ENCODE results near the gene WWOX. TPM values are rescaled to one million over a fixed set of nuclear protein-coding genes. Genes with fewer than 3 reads are reported as not detected.

WWOX gene
- total RNA-seq, 1 donor from 2014 or later: 28.2 TPM

- Mint-ChIP-seq H3K27me3 (ENCODE audit: unreplicated experiment) (peaks cover 3% of the 10 kb centered on the region), H3K36me3 (ENCODE audit: unreplicated experiment) (no peaks in the 10 kb centered on the region), H3K27ac (ENCODE audit: unreplicated experiment) (no peak overlapping the region), H3K4me1 (ENCODE audit: unreplicated experiment) (no peaks in the 10 kb centered on the region), H3K9me3 (ENCODE audit: unreplicated experiment) (no peaks in the 10 kb centered on the region), H3K4me3 (ENCODE audit: unreplicated experiment) (no peak overlapping the region)
- no peak for DNase-seq (ENCODE audit: extremely low spot score, unreplicated experiment)
- TF ChIP-seq CTCF (IDR thresholded peaks at IDR 0.05): no peak
Measured at GRCh38 chr16:78473031-78473699, 373.7 kb downstream of the WWOX start.

GRCh38 chr16:78474762-78475161 lies 375.3 kb downstream of the WWOX start:
- no peak for DNase-seq (ENCODE audit: extremely low spot score, unreplicated experiment)
- Mint-ChIP-seq H3K27me3 (ENCODE audit: unreplicated experiment) (peaks cover 3% of the 10 kb centered on the region), H3K27ac (ENCODE audit: unreplicated experiment) (no peak overlapping the region), H3K4me3 (ENCODE audit: unreplicated experiment) (no peak overlapping the region), H3K4me1 (ENCODE audit: unreplicated experiment) (no peaks in the 10 kb centered on the region), H3K36me3 (ENCODE audit: unreplicated experiment) (no peaks in the 10 kb centered on the region), H3K9me3 (ENCODE audit: unreplicated experiment) (no peaks in the 10 kb centered on the region)
- no peak for TF ChIP-seq CTCF (IDR thresholded peaks at IDR 0.05)

- Mint-ChIP-seq H3K36me3 (ENCODE audit: unreplicated experiment) (no peaks in the 10 kb centered on the region), H3K27ac (ENCODE audit: unreplicated experiment) (no peak overlapping the region), H3K4me1 (ENCODE audit: unreplicated experiment) (peaks cover 12% of the 10 kb centered on the region), H3K9me3 (ENCODE audit: unreplicated experiment) (no peaks in the 10 kb centered on the region), H3K4me3 (ENCODE audit: unreplicated experiment) (no peak overlapping the region), H3K27me3 (ENCODE audit: unreplicated experiment) (peaks cover 3% of the 10 kb centered on the region)
- no peak for DNase-seq (ENCODE audit: extremely low spot score, unreplicated experiment)
- no peak for TF ChIP-seq CTCF (IDR thresholded peaks at IDR 0.05)
Measured at GRCh38 chr16:78476615-78477014, 377.2 kb downstream of the WWOX start.

- H3K9me3 Mint-ChIP-seq (ENCODE audit: unreplicated experiment): no peaks in the 10 kb centered on the region
- H3K27me3 Mint-ChIP-seq (ENCODE audit: unreplicated experiment): peaks cover 3% of the 10 kb centered on the region
- H3K4me3 Mint-ChIP-seq (ENCODE audit: unreplicated experiment): no peak overlapping the region
- no peak for TF ChIP-seq CTCF (IDR thresholded peaks at IDR 0.05)
- DNase-seq (ENCODE audit: extremely low spot score, unreplicated experiment): no peak
- H3K4me1 Mint-ChIP-seq (ENCODE audit: unreplicated experiment): peaks cover 15% of the 10 kb centered on the region
- H3K36me3 Mint-ChIP-seq (ENCODE audit: unreplicated experiment): no peaks in the 10 kb centered on the region
- no peak overlapping the region for H3K27ac Mint-ChIP-seq (ENCODE audit: unreplicated experiment)
Measured at GRCh38 chr16:78478267-78478861, 378.9 kb downstream of the WWOX start.

- no peak for TF ChIP-seq CTCF (IDR thresholded peaks at IDR 0.05)
- no peaks in the 10 kb centered on the region for H3K9me3 Mint-ChIP-seq (ENCODE audit: unreplicated experiment)
Measured at GRCh38 chr16:78479723-78480122, 380.3 kb downstream of the WWOX start.

More at GRCh38 chr16:78479723-78480122, 380.3 kb downstream of the WWOX start:
- DNase-seq (ENCODE audit: extremely low spot score, unreplicated experiment): no peak
- Mint-ChIP-seq H3K27me3 (ENCODE audit: unreplicated experiment) (peaks cover 3% of the 10 kb centered on the region), H3K36me3 (ENCODE audit: unreplicated experiment) (no peaks in the 10 kb centered on the region), H3K4me3 (ENCODE audit: unreplicated experiment) (no peak overlapping the region), H3K27ac (ENCODE audit: unreplicated experiment) (no peak overlapping the region), H3K4me1 (ENCODE audit: unreplicated experiment) (peaks cover 15% of the 10 kb centered on the region)
